Neural cell (in vitro differentiated cells): ENCODE measurements around the gene ATP9B. TPM values are rescaled to one million over a fixed set of nuclear protein-coding genes. Genes with fewer than 3 reads are reported as not detected.
"Not testable (repeated sequence)": the region's sequence is repeated elsewhere in the genome, so short reads cannot be mapped to it uniquely, and the experiment has no call there.

Experiments used
- H2AFZ ChIP-seq: fragments of 200-600, 300-800 bp; sonication (generic), shearing (Covaris generic); 2 replicates; pipeline ENCODE4 v1.6.0; 2014; ENCODE audit warnings: low read depth, mild to moderate bottlenecking, antibody characterized with exemption, low read length, moderate library complexity
- H3F3A ChIP-seq: fragments of 200-600 bp; shearing (Covaris generic); 2 replicates; pipeline ENCODE4 v1.6.1; 2016; ENCODE audit warnings: mild to moderate bottlenecking, moderate library complexity, mixed read lengths, antibody characterized with exemption, low read length; ENCODE audit not compliant: insufficient read depth, poor library complexity, severe bottlenecking
- H3K27ac ChIP-seq: fragments of 200-600, 300-800 bp; sonication (generic), shearing (Covaris generic); 2 replicates; pipeline ENCODE4 v1.5.1; 2014; ENCODE audit warnings: mild to moderate bottlenecking, low read length, moderate library complexity
- H3K27me3 ChIP-seq: fragments of 300-800, 200-600 bp; sonication (generic), shearing (Covaris generic); 2 replicates; pipeline ENCODE4 v1.6.0; 2014; ENCODE audit warnings: mild to moderate bottlenecking, low read depth, low read length, moderate library complexity; ENCODE audit not compliant: insufficient read depth
- H3K36me3 ChIP-seq: fragments of 300-800, 200-600 bp; sonication (generic), shearing (Covaris generic); 2 replicates; pipeline ENCODE4 v1.5.1; 2014; ENCODE audit warnings: mild to moderate bottlenecking, antibody characterized with exemption, low read length, moderate library complexity; ENCODE audit not compliant: insufficient read depth
- H3K4me2 ChIP-seq: fragments of 300-800, 200-600 bp; sonication (generic), shearing (Covaris generic); 2 replicates; pipeline ENCODE4 v1.6.0; 2014; ENCODE audit warnings: mild to moderate bottlenecking, low read length
- H3K4me3 ChIP-seq: fragments of 300-800, 200-600 bp; sonication (generic), shearing (Covaris generic); 2 replicates; pipeline ENCODE4 v1.5.1; 2014; ENCODE audit warnings: mild to moderate bottlenecking, low read length, moderate library complexity
- H3K79me2 ChIP-seq: fragments of 200-600 bp; shearing (Covaris generic); replicated peaks from 2 replicates; pipeline ENCODE4 v1.6.0; 2014; ENCODE audit warnings: mild to moderate bottlenecking, low read length, moderate library complexity; ENCODE audit not compliant: insufficient read depth
- H3K9ac ChIP-seq: fragments of 300-800, 200-600 bp; sonication (generic), shearing (Covaris generic); 2 replicates; pipeline ENCODE4 v1.6.1; 2016; ENCODE audit warnings: mild to moderate bottlenecking, low read length, mixed read lengths
- H3K9me2 ChIP-seq: fragments of 200-600 bp; shearing (Covaris generic); 2 replicates; pipeline ENCODE4 v1.6.1; 2016; ENCODE audit warnings: mild to moderate bottlenecking, low read length, mixed read lengths; ENCODE audit not compliant: insufficient read depth
- H3K9me3 ChIP-seq: fragments of 200-600, 300-800 bp; sonication (generic), shearing (Covaris generic); 2 replicates; pipeline ENCODE4 v1.6.1; 2016; ENCODE audit warnings: mild to moderate bottlenecking, mixed run types, low read length, moderate library complexity, mixed read lengths
- H4K20me1 ChIP-seq: fragments of 200-600 bp; shearing (Covaris generic); 2 replicates; pipeline ENCODE4 v1.6.1; 2016; ENCODE audit warnings: mild to moderate bottlenecking, mixed run types; ENCODE audit not compliant: insufficient read depth
- CTCF ChIP-seq: fragments of 450-650 bp; IDR thresholded peaks from 2 replicates; pipeline ENCODE4 v1.5.1; 2014; ENCODE audit warnings: antibody characterized with exemption, mild to moderate bottlenecking, moderate library complexity; ENCODE audit not compliant: poor library complexity, severe bottlenecking
- EP300 ChIP-seq: fragments of 450-650 bp; conservative IDR thresholded peaks from 2 replicates; pipeline ENCODE4 v1.6.1; 2014; ENCODE audit warnings: antibody characterized with exemption, mild to moderate bottlenecking, moderate library complexity; ENCODE audit not compliant: poor library complexity, severe bottlenecking
- EZH2 ChIP-seq: fragments of 200-600, 300-800 bp; shearing (Covaris generic), sonication (generic); IDR thresholded peaks from 2 replicates; pipeline ENCODE4 v1.6.1; 2014; ENCODE audit warnings: antibody characterized with exemption, low read length, borderline replicate concordance, mild to moderate bottlenecking; ENCODE audit not compliant: insufficient read depth, poor library complexity, severe bottlenecking
- MXI1 ChIP-seq: fragments of 450-650 bp; conservative IDR thresholded peaks from 2 replicates; pipeline ENCODE4 v1.6.1; 2014; ENCODE audit warnings: antibody characterized with exemption, mild to moderate bottlenecking; ENCODE audit not compliant: poor library complexity, severe bottlenecking
- POLR2AphosphoS5 ChIP-seq: IDR thresholded peaks from 2 replicates; pipeline ENCODE4 v1.6.1; 2012
- RAD21 ChIP-seq: fragments of 450-650 bp; conservative IDR thresholded peaks from 2 replicates; pipeline ENCODE4 v1.6.1; 2014; ENCODE audit warnings: antibody characterized with exemption, mild to moderate bottlenecking, moderate library complexity
- REST ChIP-seq: IDR thresholded peaks from 2 replicates; pipeline ENCODE4 v1.6.1; 2012; ENCODE audit warnings: borderline replicate concordance
- SMC3 ChIP-seq: fragments of 450-650 bp; conservative IDR thresholded peaks from 2 replicates; pipeline ENCODE4 v1.6.1; 2014; ENCODE audit warnings: antibody characterized with exemption, mild to moderate bottlenecking, moderate library complexity; ENCODE audit not compliant: poor library complexity
- TAF1 ChIP-seq: IDR thresholded peaks from 2 replicates; pipeline ENCODE4 v1.6.1; 2012; ENCODE audit warnings: low read depth
- polyA plus RNA-seq: library from polyadenylated mRNA; depleted of rRNA; stranded (reverse); fragments of >200 nt; gene quantifications from 2 replicates; pipeline ENCODE4 v1.2.3, GENCODE V29; 2014

The ATP9B gene
- polyA plus RNA-seq, 1 donor from 2014 or later: 15.4 TPM

- not testable (repeated sequence) for H2AFZ ChIP-seq, H3K36me3 ChIP-seq, H3K9me3 ChIP-seq, H4K20me1 ChIP-seq, H3K4me3 ChIP-seq, H3K4me2 ChIP-seq, H3K9me2 ChIP-seq, H3K27ac ChIP-seq, H3F3A ChIP-seq, H3K9ac ChIP-seq, H3K27me3 ChIP-seq
- H3K79me2 ChIP-seq: peaks cover 38% of the 10 kb centered on the region
Measured at GRCh38 chr18:79078791-79079190, 9.6 kb downstream of the ATP9B start.

- H3F3A ChIP-seq: no peaks in the 10 kb centered on the region
- H3K36me3 ChIP-seq: no peaks in the 10 kb centered on the region
- H3K27ac ChIP-seq: no peak overlapping the region
- peaks cover 26% of the 10 kb centered on the region for H3K79me2 ChIP-seq
- H3K27me3 ChIP-seq: no peaks in the 10 kb centered on the region
- no peak overlapping the region for H3K4me3 ChIP-seq
- no peaks in the 10 kb centered on the region for H4K20me1 ChIP-seq
- H2AFZ ChIP-seq: no peak overlapping the region
- no peaks in the 10 kb centered on the region for H3K9me2 ChIP-seq
- TF ChIP-seq CTCF: no peak
- TF ChIP-seq MXI1: no peak
- no peak for TF ChIP-seq POLR2AphosphoS5
- TF ChIP-seq EP300: no peak
- TF ChIP-seq TAF1: no peak
- no peak for TF ChIP-seq SMC3
- H3K9me3 ChIP-seq: peaks cover 3% of the 10 kb centered on the region
- no peak overlapping the region for H3K9ac ChIP-seq
- H3K4me2 ChIP-seq: no peak overlapping the region
Measured at GRCh38 chr18:79092874-79093273, 23.7 kb downstream of the ATP9B start.

- Histone ChIP-seq H3K9me3 (peaks cover 3% of the 10 kb centered on the region), H3K27me3 (no peaks in the 10 kb centered on the region), H3K4me3 (no peak overlapping the region), H3K4me2 (no peak overlapping the region), H3K36me3 (no peaks in the 10 kb centered on the region), H4K20me1 (no peaks in the 10 kb centered on the region), H3K27ac (no peak overlapping the region), H3F3A (no peaks in the 10 kb centered on the region), H3K9me2 (no peaks in the 10 kb centered on the region), H3K9ac (no peak overlapping the region), H2AFZ (no peak overlapping the region), H3K79me2 (peaks cover 26% of the 10 kb centered on the region)
- TF ChIP-seq REST: no peak
- no peak for TF ChIP-seq TAF1
- no peak for TF ChIP-seq EZH2
- no peak for TF ChIP-seq EP300
- TF ChIP-seq SMC3: no peak
- TF ChIP-seq MXI1: no peak
- no peak for TF ChIP-seq CTCF
- no peak for TF ChIP-seq POLR2AphosphoS5
- no peak for TF ChIP-seq RAD21
Measured at GRCh38 chr18:79093986-79094385, 24.8 kb downstream of the ATP9B start.
